ENCODE measurements around the gene SLC6A8. TPM values are rescaled to one million over a fixed set of nuclear protein-coding genes. Genes with fewer than 3 reads are reported as not detected.

Gene SLC6A8
- total RNA-seq, 2 experiments from 2014 or later = 0.42 to 0.71 TPM

- Mint-ChIP-seq H3K4me3 (no peak overlapping the region), H3K27ac (no peak overlapping the region), H3K36me3 (ENCODE audit: low read depth) (no peaks in the 10 kb centered on the region), H3K9me3 (no peaks in the 10 kb centered on the region), H3K27me3 (peaks cover 24% of the 10 kb centered on the region), H3K4me1 (ENCODE audit: low read depth) (peaks cover 5% of the 10 kb centered on the region)
- ATAC-seq (ENCODE audit: poor library complexity) = no peak
- no peak for TF ChIP-seq CTCF (IDR thresholded peaks at IDR 0.05)
- no peak for DNase-seq
- ChIA-PET POLR2A (no interaction called here), CTCF (no interaction called here)
- H3K4me1 ChIP-seq (ENCODE audit: insufficient read depth, low read length) = peaks cover 18% of the 10 kb centered on the region
- peaks cover 0 to 7% of the 10 kb centered on the region in 2 experiments for H3K9me3 ChIP-seq (ENCODE audit: control insufficient read depth in 1 of 2, insufficient read depth in 1 of 2, low read length in 2 of 2)
- no peaks in the 10 kb centered on the region for H3K36me3 ChIP-seq (ENCODE audit: insufficient read depth, low read length)
- no peak overlapping the region for H3K27ac ChIP-seq (ENCODE audit: low read depth in 1 of 2, low read length in 2 of 2)
- intact Hi-C loops (cut with DNase I, micrococcal nuclease) = no loop called here
- H3K27me3 ChIP-seq (ENCODE audit: control insufficient read depth in 1 of 2, insufficient read depth in 2 of 2, low read length in 2 of 2) = peaks cover 15 to 18% of the 10 kb centered on the region in 2 experiments
- H3K4me3 ChIP-seq (ENCODE audit: low read length) = no peak overlapping the region
Observed at GRCh38 chrX:153639177-153640044, 48.3 kb upstream of the SLC6A8 start.

- Histone ChIP-seq H3K27ac (ENCODE audit: low read depth in 1 of 2, low read length in 2 of 2) (no peak overlapping the region), H3K4me1 (ENCODE audit: insufficient read depth, low read length) (peaks cover 18% of the 10 kb centered on the region), H3K36me3 (ENCODE audit: insufficient read depth, low read length) (no peaks in the 10 kb centered on the region), H3K4me3 (ENCODE audit: low read length) (no peak overlapping the region), H3K27me3 (ENCODE audit: control insufficient read depth in 1 of 2, insufficient read depth in 2 of 2, low read length in 2 of 2) (peaks cover 20 to 25% of the 10 kb centered on the region in 2 experiments), H3K9me3 (ENCODE audit: control insufficient read depth in 1 of 2, insufficient read depth in 1 of 2, low read length in 2 of 2) (peaks cover 0 to 7% of the 10 kb centered on the region in 2 experiments)
- Mint-ChIP-seq H3K27ac (no peak overlapping the region), H3K4me3 (no peak overlapping the region), H3K27me3 (peaks cover 24% of the 10 kb centered on the region), H3K36me3 (ENCODE audit: low read depth) (no peaks in the 10 kb centered on the region), H3K4me1 (ENCODE audit: low read depth) (peaks cover 5% of the 10 kb centered on the region), H3K9me3 (no peaks in the 10 kb centered on the region)
- intact Hi-C loops (cut with DNase I, micrococcal nuclease) = no loop called here
- CTCF ChIA-PET = no interaction called here
- POLR2A ChIA-PET = no interaction called here
- no peak for DNase-seq
- ATAC-seq (ENCODE audit: poor library complexity) = no peak
- no peak for TF ChIP-seq CTCF (IDR thresholded peaks at IDR 0.05)
Observed at GRCh38 chrX:153640045-153640686, 47.6 kb upstream of the SLC6A8 start.

DNA sequence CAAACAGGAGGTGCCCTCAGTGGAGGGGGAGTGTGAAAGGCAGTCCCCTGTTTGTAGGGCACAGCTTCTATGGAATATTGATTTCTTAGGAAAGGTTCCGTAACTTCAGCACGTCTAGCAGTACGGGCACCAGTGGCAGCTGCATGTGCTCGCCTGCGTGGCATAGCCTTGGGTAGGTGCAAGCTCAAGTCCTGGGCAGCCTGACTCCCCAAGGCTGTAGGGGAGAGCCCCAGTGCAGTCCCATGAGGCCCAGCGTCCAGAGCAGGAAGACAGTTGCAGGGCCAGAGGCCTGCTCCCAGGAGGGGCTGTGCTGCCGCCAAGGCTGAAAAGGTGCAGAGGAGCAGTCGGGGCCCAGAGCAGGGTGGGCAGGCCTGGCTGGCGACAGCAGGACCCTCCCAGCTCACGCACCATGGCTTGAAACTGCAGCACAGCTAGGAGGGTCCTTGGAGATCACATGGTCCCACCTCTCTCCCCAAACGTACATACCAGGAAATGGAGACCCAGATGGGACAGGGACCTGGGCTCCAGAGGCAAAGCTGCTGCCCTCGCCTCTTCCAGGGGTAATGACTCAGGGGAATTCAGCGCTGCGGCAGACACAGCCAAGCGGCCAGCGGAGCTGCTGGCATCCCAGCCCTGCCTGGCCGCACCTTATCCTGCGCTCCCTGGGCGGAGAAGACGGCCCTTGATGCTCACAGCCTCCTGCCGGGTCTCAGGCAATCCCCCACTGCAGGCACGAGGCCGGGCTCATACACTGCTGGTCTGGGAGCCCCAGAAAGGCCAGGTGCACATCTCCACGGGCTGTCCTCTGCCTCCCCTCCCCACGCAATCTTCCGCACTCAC lies 46.8 kb upstream of the SLC6A8 start:
- Histone ChIP-seq H3K4me1 (ENCODE audit: insufficient read depth, low read length) (peaks cover 18% of the 10 kb centered on the region), H3K9me3 (ENCODE audit: control insufficient read depth in 1 of 2, insufficient read depth in 1 of 2, low read length in 2 of 2) (peaks cover 0 to 7% of the 10 kb centered on the region in 2 experiments), H3K4me3 (ENCODE audit: low read length) (no peak overlapping the region), H3K27me3 (ENCODE audit: control insufficient read depth in 1 of 2, insufficient read depth in 2 of 2, low read length in 2 of 2) (peaks cover 23 to 30% of the 10 kb centered on the region in 2 experiments), H3K27ac (ENCODE audit: low read depth in 1 of 2, low read length in 2 of 2) (no peak overlapping the region), H3K36me3 (ENCODE audit: insufficient read depth, low read length) (no peaks in the 10 kb centered on the region)
- intact Hi-C loops (cut with DNase I, micrococcal nuclease) = no loop called here
- DNase-seq (no peak), ATAC-seq (ENCODE audit: poor library complexity) (no peak)
- no peaks in the 10 kb centered on the region for H3K9me3 Mint-ChIP-seq
- ChIA-PET POLR2A (no interaction called here), CTCF (no interaction called here)
- no peak overlapping the region for H3K27ac Mint-ChIP-seq
- H3K27me3 Mint-ChIP-seq = peaks cover 31% of the 10 kb centered on the region
- no peaks in the 10 kb centered on the region for H3K36me3 Mint-ChIP-seq (ENCODE audit: low read depth)
- no peak overlapping the region for H3K4me3 Mint-ChIP-seq
- peaks cover 5% of the 10 kb centered on the region for H3K4me1 Mint-ChIP-seq (ENCODE audit: low read depth)
- TF ChIP-seq CTCF (IDR thresholded peaks at IDR 0.05) = no peak
